Right atrium auricular region (tissue), 2 donors: ENCODE results near the gene TXLNB. TPM values are rescaled to one million over a fixed set of nuclear protein-coding genes. Genes with fewer than 3 reads are reported as not detected.
"Not testable (repeated sequence)": the region's sequence is repeated elsewhere in the genome, so short reads cannot be mapped to it uniquely, and the experiment has no call there.

Experiments used
- DNase-seq: peaks from one replicate; pipeline ENCODE4 v3.0.0-alpha.2; 2019; ENCODE audit warnings: low spot score
- H3K27ac ChIP-seq, 2 donors: fragments of 200-600 bp; sonication (generic); 1 replicate in 1 of 2; 2 replicates in 1 of 2; pipeline ENCODE4 v1.5.1; 2016 to 2019
- H3K27me3 ChIP-seq, 2 donors: fragments of 200-600 bp; sonication (generic); one replicate each; pipeline versions ENCODE4 v1.5.1 to v1.6.0; 2017 to 2019
- H3K36me3 ChIP-seq: fragments of 200-600 bp; sonication (generic); one replicate; pipeline ENCODE4 v1.5.1; 2016
- H3K4me1 ChIP-seq, 2 donors: fragments of 200-600 bp; sonication (generic); one replicate each; pipeline versions ENCODE4 v1.5.1 to v1.6.0; 2017 to 2019
- H3K4me3 ChIP-seq, 2 donors: fragments of 200-600 bp; sonication (generic); 1 replicate in 1 of 2; 2 replicates in 1 of 2; pipeline ENCODE4 v1.5.1; 2017 to 2019; ENCODE audit warnings: mild to moderate bottlenecking in 1 of 2, moderate library complexity in 1 of 2
- H3K9me3 ChIP-seq, 2 donors: fragments of 200-600 bp; sonication (generic); one replicate each; pipeline ENCODE4 v1.5.1; 2019
- total RNA-seq, 2 donors: library from RNA; depleted of rRNA; stranded (reverse); fragments of >200 nt; gene quantifications; one replicate each; pipeline ENCODE4 v1.1.0, GENCODE V29; 2016
- TF ChIP-seq, protein P1 (sequence below), 2 donors: fragments of 200-600 bp; sonication (generic); IDR thresholded peaks; one replicate each; pipeline ENCODE4 v1.5.1; 2019; ENCODE audit warnings: antibody characterized with exemption in 2 of 2

TXLNB gene
- total RNA-seq, 2 donors from 2014 or later = 74.7 to 132 TPM

DNA sequence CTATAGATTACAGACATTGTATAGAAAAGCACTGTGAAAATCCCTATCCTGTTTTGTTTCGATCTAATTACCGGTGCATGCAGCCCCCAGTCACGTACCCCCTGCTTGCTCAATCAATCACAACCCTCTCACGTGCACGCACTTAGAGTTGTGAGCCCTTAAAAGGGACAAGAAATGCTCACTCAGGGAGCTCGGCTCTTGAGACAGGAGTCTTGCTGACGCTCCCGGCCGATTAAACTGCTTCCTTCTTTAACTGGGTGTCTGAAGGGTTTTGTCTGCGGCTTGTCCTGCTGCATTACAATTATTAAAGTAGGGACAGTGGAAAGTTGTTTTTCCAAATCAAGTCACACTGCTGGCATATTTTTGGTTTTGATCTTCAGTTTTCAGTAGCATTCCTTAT is 2.6 kb downstream of the TXLNB start:
- H3K27me3 ChIP-seq = no peaks in the 10 kb centered on the region
- H3K9me3 ChIP-seq = no peaks in the 10 kb centered on the region
- H3K4me1 ChIP-seq = peaks cover 0 to 39% of the 10 kb centered on the region in 2 donors
- no peaks in the 10 kb centered on the region for H3K36me3 ChIP-seq
- DNase-seq = no peak
- TF ChIP-seq, protein P1, sequence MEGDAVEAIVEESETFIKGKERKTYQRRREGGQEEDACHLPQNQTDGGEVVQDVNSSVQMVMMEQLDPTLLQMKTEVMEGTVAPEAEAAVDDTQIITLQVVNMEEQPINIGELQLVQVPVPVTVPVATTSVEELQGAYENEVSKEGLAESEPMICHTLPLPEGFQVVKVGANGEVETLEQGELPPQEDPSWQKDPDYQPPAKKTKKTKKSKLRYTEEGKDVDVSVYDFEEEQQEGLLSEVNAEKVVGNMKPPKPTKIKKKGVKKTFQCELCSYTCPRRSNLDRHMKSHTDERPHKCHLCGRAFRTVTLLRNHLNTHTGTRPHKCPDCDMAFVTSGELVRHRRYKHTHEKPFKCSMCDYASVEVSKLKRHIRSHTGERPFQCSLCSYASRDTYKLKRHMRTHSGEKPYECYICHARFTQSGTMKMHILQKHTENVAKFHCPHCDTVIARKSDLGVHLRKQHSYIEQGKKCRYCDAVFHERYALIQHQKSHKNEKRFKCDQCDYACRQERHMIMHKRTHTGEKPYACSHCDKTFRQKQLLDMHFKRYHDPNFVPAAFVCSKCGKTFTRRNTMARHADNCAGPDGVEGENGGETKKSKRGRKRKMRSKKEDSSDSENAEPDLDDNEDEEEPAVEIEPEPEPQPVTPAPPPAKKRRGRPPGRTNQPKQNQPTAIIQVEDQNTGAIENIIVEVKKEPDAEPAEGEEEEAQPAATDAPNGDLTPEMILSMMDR (IDR thresholded peaks at IDR 0.05) = no peak
- peak overlapping the region; percentile 85 to 90 for H3K27ac ChIP-seq
- peak overlapping the region in 1 of 2 donors; percentile 14 for H3K4me3 ChIP-seq

DNA sequence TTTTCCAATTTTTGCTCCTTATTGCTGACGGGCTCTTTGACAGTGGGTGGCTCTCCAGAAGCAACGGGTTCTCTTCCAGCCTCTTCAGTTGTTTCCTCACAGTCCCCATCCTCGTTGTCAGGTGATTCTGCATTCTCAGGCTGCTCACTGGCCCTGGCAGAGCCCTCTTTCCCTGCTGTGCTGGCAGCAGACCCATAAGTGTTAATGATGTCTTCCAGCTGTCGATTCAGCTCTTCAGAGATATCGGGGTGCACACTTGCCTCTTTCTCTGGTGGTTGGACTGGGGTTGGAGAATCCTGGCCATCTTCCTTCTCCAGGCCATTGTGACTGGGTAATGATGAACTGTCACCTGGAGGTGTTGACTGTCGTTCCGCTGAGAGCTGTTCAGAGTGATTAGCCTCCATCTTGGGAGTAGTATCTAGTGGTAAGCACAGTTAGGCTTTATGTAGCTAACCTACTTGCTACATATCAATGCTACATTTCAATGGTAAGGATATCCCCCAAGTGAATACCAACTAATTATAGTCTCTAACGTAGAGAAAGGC is 3.2 kb downstream of the TXLNB start:
- Histone ChIP-seq H3K4me1 (peaks cover 0 to 39% of the 10 kb centered on the region in 2 donors), H3K27ac (peak overlapping the region; percentile 85 to 90), H3K9me3 (no peaks in the 10 kb centered on the region), H3K36me3 (no peaks in the 10 kb centered on the region), H3K27me3 (no peaks in the 10 kb centered on the region), H3K4me3 (peak overlapping the region in 1 of 2 donors; percentile 14)
- DNase-seq = no peak
- TF ChIP-seq, protein P1 (IDR thresholded peaks at IDR 0.05) = no peak

DNA sequence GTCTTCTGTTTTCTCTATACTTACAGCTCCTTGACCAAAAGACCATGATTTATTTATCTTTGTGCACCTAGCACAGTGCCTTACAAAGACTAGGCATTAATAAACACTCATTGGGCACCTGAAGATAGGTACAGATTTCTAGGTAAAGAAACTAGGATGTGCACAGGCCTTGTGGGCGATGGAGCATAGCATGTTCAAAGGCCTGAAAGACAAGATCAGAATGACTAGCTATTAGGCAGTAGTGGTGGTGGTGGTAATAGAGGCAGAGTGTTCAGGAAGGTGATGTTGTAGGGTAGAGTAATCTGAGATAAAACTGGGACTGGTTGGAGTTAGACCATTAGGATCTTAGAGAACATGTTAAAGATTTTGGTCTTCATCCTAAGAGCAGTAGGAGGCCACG is 3.9 kb downstream of the TXLNB start:
- no peak for DNase-seq
- Histone ChIP-seq H3K36me3 (no peaks in the 10 kb centered on the region), H3K4me1 (peaks cover 0 to 39% of the 10 kb centered on the region in 2 donors), H3K27ac (peak overlapping the region; percentile 85 to 90), H3K9me3 (no peaks in the 10 kb centered on the region), H3K4me3 (no peak overlapping the region), H3K27me3 (no peaks in the 10 kb centered on the region)
- TF ChIP-seq, protein P1 (IDR thresholded peaks at IDR 0.05) = no peak

DNA sequence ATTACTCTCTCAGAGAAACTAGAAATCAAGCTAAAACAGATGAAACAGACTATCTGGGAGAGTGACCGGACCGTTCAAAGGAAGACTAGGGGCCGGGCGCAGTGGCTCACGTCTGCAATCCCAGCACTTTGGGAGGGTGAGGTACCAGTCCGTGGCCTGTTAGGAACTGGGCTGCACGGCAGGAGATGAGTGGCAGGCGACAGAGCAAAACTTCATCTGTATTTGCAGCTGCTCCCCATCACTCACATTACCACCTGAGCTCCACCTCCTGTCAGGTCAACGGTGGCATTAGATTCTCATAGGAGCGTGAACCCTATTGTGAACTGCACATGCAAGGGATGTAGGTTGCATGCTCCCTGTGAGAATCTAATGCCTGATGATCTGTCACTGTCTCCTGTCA is 5.4 kb downstream of the TXLNB start:
- H3K27ac ChIP-seq = peak overlapping the region in 1 of 2 donors; percentile 85
- peaks cover 0 to 25% of the 10 kb centered on the region in 2 donors for H3K4me1 ChIP-seq
- H3K27me3 ChIP-seq, H3K4me3 ChIP-seq, H3K36me3 ChIP-seq, DNase-seq, H3K9me3 ChIP-seq: not testable (repeated sequence)

DNA sequence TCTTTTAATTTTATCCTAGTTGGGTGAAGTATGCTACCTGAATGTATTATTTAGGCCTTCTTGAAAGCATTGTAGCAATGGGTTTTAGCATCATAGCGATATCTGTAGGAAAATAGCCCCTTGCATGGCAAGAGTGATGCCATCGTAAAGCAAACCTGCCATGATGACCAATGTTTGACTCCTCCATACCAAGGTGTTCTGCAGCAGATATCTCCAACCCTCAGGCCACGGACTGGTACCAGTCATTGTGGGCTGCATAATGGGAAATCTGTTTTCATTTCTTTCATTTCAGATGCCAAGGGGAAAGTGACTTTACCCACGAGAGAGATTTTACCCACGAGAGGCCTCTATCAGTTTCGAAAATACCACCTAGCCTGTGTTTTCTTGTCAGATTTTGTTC is 6.2 kb downstream of the TXLNB start:
- H3K27ac ChIP-seq = peak overlapping the region in 1 of 2 donors; percentile 7

DNA sequence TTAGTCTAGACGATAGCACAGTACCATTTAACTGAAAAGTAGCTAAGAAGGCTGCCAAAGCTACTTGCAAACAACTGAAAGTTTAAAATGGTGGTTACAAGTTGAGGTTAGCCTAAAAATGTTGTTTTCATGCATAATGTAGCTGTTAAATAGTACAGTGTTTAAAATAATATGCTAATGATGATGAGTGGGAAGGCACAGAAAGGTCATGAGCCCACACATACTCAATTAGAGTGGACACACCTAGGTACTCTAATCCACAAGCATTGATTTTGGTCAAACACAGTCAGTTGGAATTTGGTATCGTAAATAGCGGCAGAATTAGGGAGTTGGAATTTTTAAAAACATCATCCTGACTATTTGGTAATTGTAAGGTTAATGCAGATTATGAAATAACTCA is 7.0 kb downstream of the TXLNB start:
- TF ChIP-seq, protein P1 (IDR thresholded peaks at IDR 0.05) = no peak
- Histone ChIP-seq H3K4me1 (peaks cover 0 to 11% of the 10 kb centered on the region in 2 donors), H3K27ac (no peak overlapping the region), H3K27me3 (no peaks in the 10 kb centered on the region), H3K36me3 (no peaks in the 10 kb centered on the region), H3K4me3 (no peak overlapping the region), H3K9me3 (no peaks in the 10 kb centered on the region)
- DNase-seq = no peak

More for the DNA sequence above, 6.2 kb downstream of the TXLNB start:
- Histone ChIP-seq H3K27me3 (no peaks in the 10 kb centered on the region), H3K4me3 (no peak overlapping the region), H3K4me1 (peaks cover 0 to 19% of the 10 kb centered on the region in 2 donors), H3K36me3 (no peaks in the 10 kb centered on the region), H3K9me3 (no peaks in the 10 kb centered on the region)
- TF ChIP-seq, protein P1 (IDR thresholded peaks at IDR 0.05) = no peak
- DNase-seq = no peak
